ENCODE results near the gene BICC1.
"Not testable (repeated sequence)": the region's sequence is repeated elsewhere in the genome, so short reads cannot be mapped to it uniquely, and the experiment has no call there.

Gene BICC1

GRCh38 chr10:58593008-58593407 is 80.3 kb downstream of the BICC1 start:
- H3K79me2 ChIP-seq, result no peaks in the 10 kb centered on the region
- TF ChIP-seq CTCF (IDR thresholded peaks at IDR 0.05), result no peak
- H3K4me3 ChIP-seq (ENCODE audit: low read depth, low read length), result no peak overlapping the region
- H3K9me3 ChIP-seq (ENCODE audit: control insufficient read depth, low read length), result no peaks in the 10 kb centered on the region
- H2AFZ ChIP-seq, result no peak overlapping the region
- H3K4me1 ChIP-seq, result no peaks in the 10 kb centered on the region
- H3K27ac ChIP-seq, result no peak overlapping the region
- no peak overlapping the region for H3K9ac ChIP-seq
- no peaks in the 10 kb centered on the region for H3K27me3 ChIP-seq (ENCODE audit: control insufficient read depth, insufficient read depth, low read length)
- H3K4me2 ChIP-seq (ENCODE audit: low read length), result no peak overlapping the region
- H3K36me3 ChIP-seq (ENCODE audit: control insufficient read depth, insufficient read depth, low read length), result no peaks in the 10 kb centered on the region

- H3K4me3 ChIP-seq (ENCODE audit: low read depth, low read length); H3K9me3 ChIP-seq (ENCODE audit: control insufficient read depth, low read length); H3K4me1 ChIP-seq; H3K79me2 ChIP-seq; H3K4me2 ChIP-seq (ENCODE audit: low read length); H3K9ac ChIP-seq; H3K27ac ChIP-seq; H2AFZ ChIP-seq; H3K36me3 ChIP-seq (ENCODE audit: control insufficient read depth, insufficient read depth, low read length); H3K27me3 ChIP-seq (ENCODE audit: control insufficient read depth, insufficient read depth, low read length): not testable (repeated sequence)
Observed at GRCh38 chr10:58597211-58597610, 84.5 kb downstream of the BICC1 start.

GRCh38 chr10:58599927-58600553 is 87.4 kb downstream of the BICC1 start:
- no peak for TF ChIP-seq CTCF (IDR thresholded peaks at IDR 0.05)
- Histone ChIP-seq H3K4me1 (no peaks in the 10 kb centered on the region), H3K79me2 (no peaks in the 10 kb centered on the region), H2AFZ (no peak overlapping the region), H3K9me3 (ENCODE audit: control insufficient read depth, low read length) (no peaks in the 10 kb centered on the region), H3K36me3 (ENCODE audit: control insufficient read depth, insufficient read depth, low read length) (no peaks in the 10 kb centered on the region), H3K9ac (no peak overlapping the region), H3K27ac (no peak overlapping the region), H3K4me3 (ENCODE audit: low read depth, low read length) (no peak overlapping the region), H3K4me2 (ENCODE audit: low read length) (no peak overlapping the region), H3K27me3 (ENCODE audit: control insufficient read depth, insufficient read depth, low read length) (no peaks in the 10 kb centered on the region)

- no peaks in the 10 kb centered on the region for H3K9me3 ChIP-seq (ENCODE audit: control insufficient read depth, low read length)
- no peaks in the 10 kb centered on the region for H3K27me3 ChIP-seq (ENCODE audit: control insufficient read depth, insufficient read depth, low read length)
- no peak overlapping the region for H3K4me2 ChIP-seq (ENCODE audit: low read length)
- no peak overlapping the region for H3K9ac ChIP-seq
- H3K36me3 ChIP-seq (ENCODE audit: control insufficient read depth, insufficient read depth, low read length), result no peaks in the 10 kb centered on the region
- H3K79me2 ChIP-seq, result no peaks in the 10 kb centered on the region
- no peak overlapping the region for H3K4me3 ChIP-seq (ENCODE audit: low read depth, low read length)
- H2AFZ ChIP-seq, result no peak overlapping the region
- H3K27ac ChIP-seq, result no peak overlapping the region
- H3K4me1 ChIP-seq, result no peaks in the 10 kb centered on the region
- TF ChIP-seq CTCF (IDR thresholded peaks at IDR 0.05), result no peak
Observed at GRCh38 chr10:58608351-58608750, 95.7 kb downstream of the BICC1 start.

- Histone ChIP-seq H3K9me3 (ENCODE audit: control insufficient read depth, low read length) (no peaks in the 10 kb centered on the region), H3K79me2 (no peaks in the 10 kb centered on the region), H3K4me2 (ENCODE audit: low read length) (no peak overlapping the region), H3K4me1 (no peaks in the 10 kb centered on the region), H2AFZ (no peak overlapping the region), H3K36me3 (ENCODE audit: control insufficient read depth, insufficient read depth, low read length) (no peaks in the 10 kb centered on the region), H3K4me3 (ENCODE audit: low read depth, low read length) (no peak overlapping the region), H3K27ac (no peak overlapping the region), H3K9ac (no peak overlapping the region), H3K27me3 (ENCODE audit: control insufficient read depth, insufficient read depth, low read length) (no peaks in the 10 kb centered on the region)
- TF ChIP-seq CTCF (IDR thresholded peaks at IDR 0.05), result no peak
Observed at GRCh38 chr10:58608826-58609531, 96.3 kb downstream of the BICC1 start.

Measured in parathyroid adenoma (tissue), 2 donors.